HFF-Myc (cell line): ENCODE data around the gene KIF16B.

Source experiments
- DNase-seq: peaks from one replicate; pipeline ENCODE4 v3.0.0-alpha.2; 2011; ENCODE audit warnings: low read depth; ENCODE audit errors: extremely low read depth
- H3K4me3 ChIP-seq: replicated peaks from 2 replicates; pipeline ENCODE4 v1.5.1; 2011; ENCODE audit warnings: low read depth, mild to moderate bottlenecking, control low read depth, low read length
- CTCF ChIP-seq: IDR thresholded peaks from 2 replicates; pipeline ENCODE4 v1.5.1; 2012; ENCODE audit warnings: mild to moderate bottlenecking, low read depth, low read length, control low read depth; ENCODE audit errors: missing control alignments

KIF16B gene

DNA sequence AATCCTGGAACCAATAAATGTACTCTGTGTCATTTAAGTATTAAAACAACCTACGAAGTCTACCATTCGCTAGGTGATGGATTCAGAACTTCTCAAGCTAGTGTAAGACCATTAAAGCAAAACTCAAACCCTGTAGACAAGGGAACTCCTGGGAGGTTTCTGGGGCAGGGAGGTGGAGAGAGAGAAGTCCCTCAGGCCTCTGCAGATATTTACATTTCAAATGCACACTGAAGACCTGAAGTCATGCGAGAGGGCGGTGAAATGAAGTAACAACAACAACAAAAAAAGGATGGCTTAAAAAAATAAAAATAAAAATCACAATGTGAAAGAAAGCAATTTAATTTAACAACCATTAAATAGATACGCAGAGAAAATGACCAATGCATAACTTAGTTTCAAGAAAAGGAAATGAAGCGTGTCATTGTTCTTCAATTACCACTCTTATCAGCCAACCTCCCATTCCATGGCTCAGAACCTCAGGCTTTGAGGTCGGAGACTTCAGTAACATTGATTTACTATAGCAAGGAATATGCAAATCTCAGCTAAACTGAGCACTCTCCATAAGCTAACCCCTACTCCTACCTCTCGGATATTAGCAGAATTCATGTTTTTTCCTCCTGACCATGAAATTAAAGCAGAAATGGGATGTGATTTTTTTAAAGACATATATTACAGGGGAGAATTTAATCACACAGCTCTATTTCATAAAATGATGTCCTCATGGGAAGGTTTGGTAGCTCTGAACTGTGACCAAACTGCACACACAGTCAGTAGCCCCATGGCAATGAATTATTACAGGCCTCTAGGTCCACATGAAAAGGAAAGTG is 140.6 kb downstream of the KIF16B start:
- no peak overlapping the region for H3K4me3 ChIP-seq
- no peak for DNase-seq
- no peak for TF ChIP-seq CTCF

DNA sequence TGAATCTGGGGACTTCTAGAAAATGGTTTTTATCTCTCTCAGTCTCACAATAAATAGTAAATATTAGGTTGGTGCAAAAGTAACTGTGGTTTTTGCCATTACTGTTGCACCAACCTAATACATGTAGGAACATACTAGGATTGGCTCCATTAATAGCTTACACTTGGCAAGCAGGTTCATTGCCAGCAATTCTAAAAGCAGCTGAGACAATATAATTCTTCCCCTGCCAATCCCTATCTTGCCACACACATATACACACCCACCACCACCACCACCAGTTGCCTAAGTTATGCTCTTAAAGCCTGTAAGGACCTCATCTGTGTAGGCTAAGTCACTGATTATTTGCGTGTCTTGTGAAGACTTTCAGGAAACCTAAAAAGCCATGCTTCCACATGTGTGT is 145.1 kb downstream of the KIF16B start:
- DNase-seq, result no peak
- TF ChIP-seq CTCF, result no peak
- no peak overlapping the region for H3K4me3 ChIP-seq

GRCh38 chr20:16427571-16427970 is 145.7 kb downstream of the KIF16B start:
- no peak for TF ChIP-seq CTCF
- H3K4me3 ChIP-seq, result no peak overlapping the region
- no peak for DNase-seq

- no peak overlapping the region for H3K4me3 ChIP-seq
- no peak for TF ChIP-seq CTCF
- DNase-seq, result no peak
These were observed 148.5 kb downstream of the KIF16B start for GRCh38 chr20:16424780-16425179.

DNA sequence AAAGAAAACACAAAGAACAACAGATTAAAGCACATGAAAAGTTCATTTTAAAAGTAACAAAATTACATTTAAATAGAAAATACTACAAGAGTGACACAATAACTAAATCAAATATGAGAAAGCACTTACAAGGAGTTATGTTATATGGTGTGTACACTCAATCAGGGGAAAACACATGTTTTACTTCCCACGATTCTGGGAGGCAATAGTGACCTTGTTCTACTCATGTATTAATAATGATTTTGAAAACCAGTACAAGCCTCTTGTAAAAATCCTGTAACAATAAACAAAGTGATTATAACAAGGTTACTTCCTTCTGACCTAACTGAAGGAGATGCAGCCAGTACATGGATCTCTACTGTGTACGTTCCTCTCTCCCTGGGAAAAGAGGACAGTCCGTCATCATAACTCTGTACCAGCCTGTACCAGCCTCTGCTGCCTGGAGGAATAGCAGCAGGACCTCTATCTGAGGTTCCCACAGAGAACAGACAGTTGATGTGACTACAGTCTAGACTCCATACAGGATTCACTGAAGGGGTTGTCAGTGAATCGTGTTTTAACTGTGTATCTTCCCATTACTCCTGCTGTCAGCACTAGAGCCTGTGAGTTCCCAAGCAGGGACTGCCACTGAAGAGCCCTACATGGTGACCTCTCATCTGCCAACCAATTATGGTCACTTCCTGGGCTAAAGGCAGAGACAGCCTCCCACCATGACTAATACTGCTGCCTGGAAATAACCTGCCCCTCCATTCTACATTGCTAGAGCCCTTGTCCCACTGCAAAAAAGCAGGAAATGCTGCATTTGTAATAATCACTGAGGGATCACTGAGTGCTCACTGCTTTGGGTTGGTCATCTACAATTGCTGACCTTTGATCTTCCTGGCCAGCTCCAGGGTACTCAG is 149.7 kb downstream of the KIF16B start:
- H3K4me3 ChIP-seq, result no peak overlapping the region
- no peak for TF ChIP-seq CTCF
- peak; percentile 6 for DNase-seq

GRCh38 chr20:16419138-16419715 is 154.0 kb downstream of the KIF16B start:
- no peak for DNase-seq
- no peak overlapping the region for H3K4me3 ChIP-seq
- TF ChIP-seq CTCF, result no peak
